GM18870 (cell line): ENCODE measurements around the gene CC2D2A.
"Not testable (repeated sequence)": the region's sequence is repeated elsewhere in the genome, so short reads cannot be mapped to it uniquely, and the experiment has no call there.

ENCODE experiments used
- ATAC-seq: cut with Tn5 transposase; IDR thresholded peaks from one replicate; pipeline ENCODE4 v1.9.1; 2021; ENCODE audit warnings: moderate library complexity; ENCODE audit not compliant: unreplicated experiment

The CC2D2A gene

DNA sequence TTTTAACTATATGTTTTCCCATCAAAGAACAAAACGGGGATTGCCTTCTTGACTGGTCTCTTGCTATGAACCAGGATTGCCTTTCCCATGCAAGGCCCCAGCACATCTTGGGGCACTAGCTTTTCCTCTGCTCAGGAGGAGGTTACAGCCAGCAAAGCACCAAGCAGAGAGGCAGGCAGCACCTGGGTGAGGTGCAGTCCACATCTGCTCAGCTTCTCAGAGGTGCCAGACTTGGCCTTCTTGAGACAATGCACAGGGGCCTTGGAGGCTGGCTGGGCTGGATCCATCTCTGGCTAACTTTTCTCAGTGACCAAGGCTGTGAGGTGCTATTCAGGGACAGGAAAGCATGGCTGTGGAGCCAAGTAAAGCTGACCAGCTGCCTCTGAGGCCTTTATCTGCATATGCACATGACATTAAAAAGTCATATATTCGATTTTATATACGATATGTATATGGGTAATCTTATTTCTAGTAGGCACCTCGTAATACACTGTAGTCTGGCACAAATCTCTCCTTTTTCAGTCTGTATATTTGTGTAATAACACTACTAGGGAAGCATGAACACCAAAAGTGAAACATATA, 86.9 kb downstream of the CC2D2A start:
- ATAC-seq: no peak

GRCh38 chr4:15557786-15558550, 88.3 kb downstream of the CC2D2A start:
- no peak for ATAC-seq

DNA sequence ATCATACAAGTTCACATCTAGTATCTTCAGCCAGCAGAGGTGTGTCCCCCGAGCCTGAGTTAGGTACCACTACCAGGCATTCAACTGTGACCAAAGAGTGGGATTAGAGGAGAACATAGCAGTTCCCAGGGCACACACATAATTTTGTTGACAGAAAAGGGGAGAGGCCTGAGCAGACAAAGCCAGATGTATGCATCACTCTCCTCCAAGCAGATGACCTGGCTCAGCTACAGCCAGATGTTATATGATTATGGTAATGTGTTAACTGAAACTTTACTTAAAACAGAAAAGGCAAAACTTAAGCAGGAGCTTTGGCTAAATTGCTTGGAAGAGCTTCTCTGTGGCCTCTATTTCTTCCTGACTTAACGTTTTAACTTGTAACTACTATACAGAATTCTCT, 88.9 kb downstream of the CC2D2A start:
- ATAC-seq: no peak

DNA sequence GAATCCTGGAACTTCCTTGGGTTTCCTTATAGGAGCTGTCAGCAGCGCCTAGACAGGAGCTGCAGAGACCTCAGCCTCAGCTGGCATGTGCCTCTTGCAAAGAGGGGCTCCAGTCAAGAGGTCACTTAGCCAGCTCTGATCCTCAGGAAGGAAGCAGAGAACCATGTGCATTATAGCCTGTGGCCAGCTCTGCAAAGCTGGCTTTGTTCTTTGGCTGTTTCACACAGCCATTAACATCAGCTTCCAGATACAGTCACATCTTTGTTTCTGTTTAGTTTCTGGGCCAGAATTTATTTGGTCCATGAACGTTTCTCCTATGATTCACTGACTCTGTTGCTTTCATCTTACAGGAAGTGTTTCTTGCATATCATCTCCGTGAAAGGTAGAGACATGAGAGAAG, 92.4 kb downstream of the CC2D2A start:
- ATAC-seq: no peak

DNA sequence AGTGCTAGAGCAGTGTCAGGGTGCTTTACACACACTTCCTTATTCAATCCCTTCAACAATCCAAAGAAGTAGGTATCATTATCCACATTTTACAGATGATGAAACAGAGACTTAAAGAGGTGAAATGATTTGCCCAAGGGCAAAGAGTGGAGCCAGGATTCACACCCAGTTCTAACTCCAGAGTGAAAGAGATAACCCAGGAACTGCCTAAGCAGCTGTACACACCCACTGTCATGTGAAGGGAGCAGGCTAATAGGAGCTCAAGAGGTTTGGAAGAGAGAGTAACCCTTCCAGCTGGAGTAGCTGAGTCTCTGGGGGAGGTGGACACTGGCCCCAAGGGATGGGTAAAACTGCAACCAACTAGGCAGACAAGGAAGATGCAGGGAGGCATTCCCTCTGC, 92.9 kb downstream of the CC2D2A start:
- no peak for ATAC-seq

GRCh38 chr4:15563871-15564270, 94.2 kb downstream of the CC2D2A start:
- no peak for ATAC-seq

- no peak for ATAC-seq
These were observed 99.1 kb downstream of the CC2D2A start for GRCh38 chr4:15568821-15569220.

DNA sequence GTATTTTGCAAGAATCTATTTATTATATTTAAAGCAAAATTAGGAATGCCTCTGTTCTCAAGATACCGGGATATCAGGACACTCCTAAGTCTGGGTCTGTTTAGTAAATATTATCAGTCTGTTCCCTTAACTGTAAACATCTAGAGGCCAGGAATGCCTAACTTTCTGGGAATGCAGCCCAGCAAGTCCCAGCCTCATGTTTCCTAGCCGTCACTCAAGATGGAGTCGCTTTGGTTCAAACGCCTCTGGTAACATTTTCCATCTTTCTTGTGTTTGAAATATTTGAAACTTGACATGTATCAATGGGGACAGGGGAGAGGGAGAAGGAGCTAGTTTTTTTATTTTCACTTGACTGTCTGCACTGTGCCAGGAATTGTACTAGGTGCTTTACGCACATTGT, 100.1 kb downstream of the CC2D2A start:
- ATAC-seq: no peak

- ATAC-seq: no peak
These were observed 106.3 kb downstream of the CC2D2A start for GRCh38 chr4:15575966-15576365.

GRCh38 chr4:15577508-15577907, 107.8 kb downstream of the CC2D2A start:
- no peak for ATAC-seq

DNA sequence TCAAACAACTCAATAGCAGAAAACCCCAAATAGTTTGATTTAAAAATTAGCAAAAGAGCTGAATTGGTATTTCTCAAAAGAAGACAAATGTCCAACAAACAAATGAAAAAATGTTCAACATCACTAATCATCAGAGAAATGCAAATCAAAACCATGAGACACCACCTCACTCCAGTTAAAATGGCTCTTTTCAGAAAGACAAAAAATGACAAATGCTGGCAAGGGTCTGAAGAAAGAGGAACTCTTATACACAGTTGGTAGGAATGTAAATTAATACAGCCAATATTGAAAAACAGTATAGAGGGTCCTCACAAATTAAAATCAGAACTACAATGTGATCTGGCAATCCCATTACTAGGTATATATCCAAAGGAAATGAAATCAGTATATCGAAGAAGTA, 115.1 kb downstream of the CC2D2A start:
- ATAC-seq: no peak

DNA sequence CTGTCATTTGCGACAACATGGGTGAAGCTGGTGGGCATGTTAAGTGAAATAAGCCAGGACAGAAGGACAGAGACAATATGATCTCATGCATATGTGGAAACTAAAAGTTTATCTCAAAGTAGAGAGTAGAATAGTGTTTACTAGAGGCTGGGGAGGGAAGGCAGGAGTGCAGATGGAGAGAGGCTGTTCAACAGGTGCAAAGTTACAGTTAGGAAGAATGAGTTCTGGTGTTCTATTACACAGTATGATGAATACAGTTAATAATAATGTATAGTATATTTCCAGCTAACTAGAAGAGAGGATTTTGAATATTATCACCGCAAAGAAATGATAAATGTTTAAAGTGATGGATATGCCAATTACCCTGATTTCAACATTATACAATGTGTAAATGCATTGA, 115.6 kb downstream of the CC2D2A start:
- no peak for ATAC-seq

- ATAC-seq: no peak
These were observed 116.4 kb downstream of the CC2D2A start for GRCh38 chr4:15586066-15586465.

DNA sequence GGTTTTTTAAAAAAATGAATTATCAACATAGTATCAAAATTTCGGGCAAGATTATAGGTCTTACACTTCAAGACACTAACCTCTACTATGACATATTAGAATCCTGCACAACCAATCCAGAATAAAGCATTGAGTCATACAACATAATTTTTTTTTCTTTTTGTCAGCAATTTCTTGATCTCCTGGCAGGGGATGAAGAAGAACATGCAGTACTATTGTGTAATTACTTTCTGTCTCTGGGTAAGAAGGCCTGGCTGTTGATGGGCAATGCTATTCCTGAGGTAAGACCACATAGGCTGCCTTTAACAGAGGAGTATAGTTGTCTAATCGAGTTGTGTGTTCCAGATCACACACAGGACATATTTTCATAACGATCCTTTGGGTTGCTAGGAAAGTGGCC, 118.0 kb downstream of the CC2D2A start:
- ATAC-seq: no peak

DNA sequence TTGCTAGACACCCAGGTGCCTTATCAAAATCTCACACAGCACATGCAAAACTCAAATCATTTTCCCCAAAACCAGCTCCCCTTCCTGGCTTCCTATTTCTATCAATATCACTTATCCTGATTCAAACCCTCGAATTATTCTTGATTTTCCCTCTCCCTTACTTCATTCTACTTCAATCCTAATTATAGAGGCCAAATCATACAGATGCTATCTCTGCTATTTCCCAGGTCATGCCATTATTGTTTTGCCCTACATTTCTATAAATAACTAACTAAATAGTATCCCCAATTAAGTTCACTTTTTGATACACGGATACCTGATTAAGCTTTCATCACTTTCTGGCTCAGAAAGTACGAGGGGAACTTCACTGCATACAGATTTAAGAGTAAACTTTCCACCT, 123.1 kb downstream of the CC2D2A start:
- no peak for ATAC-seq

DNA sequence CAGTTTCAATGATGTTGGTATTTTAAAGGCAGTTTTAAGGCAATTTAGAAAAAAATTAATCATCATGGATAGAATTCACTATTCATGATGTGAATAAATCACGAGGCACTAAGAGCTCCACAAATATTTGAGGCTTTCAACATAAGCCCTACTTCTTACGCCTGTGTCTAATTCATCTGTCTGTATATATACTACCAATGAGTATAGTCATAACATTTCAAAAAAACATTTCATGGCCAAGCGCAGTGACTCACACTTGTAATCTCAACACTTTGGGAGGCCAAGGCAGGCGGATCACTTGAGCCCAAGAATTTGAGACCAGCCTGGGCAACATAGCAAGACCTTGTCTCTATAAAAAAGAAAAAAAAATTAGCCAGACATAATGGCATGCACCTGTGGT, 129.0 kb downstream of the CC2D2A start:
- no peak for ATAC-seq

DNA sequence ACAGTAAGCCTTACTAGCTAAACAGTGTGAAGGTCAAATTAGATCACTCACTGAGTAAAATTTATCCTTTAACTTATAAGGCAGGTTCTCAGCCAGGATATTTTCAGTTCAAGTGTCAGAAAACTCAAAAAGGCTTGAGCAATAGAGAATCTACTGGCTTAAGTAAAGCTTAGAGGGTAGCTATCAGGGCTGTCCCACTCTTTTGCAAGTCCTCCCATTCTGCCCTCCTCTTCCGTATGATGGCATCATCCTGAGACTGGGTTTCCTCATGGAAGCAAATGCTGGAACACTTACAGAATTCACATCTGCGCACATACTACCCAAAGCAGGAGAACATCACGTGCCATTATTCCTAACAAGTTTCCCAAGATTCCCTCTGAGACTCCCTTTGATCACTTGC, 130.5 kb downstream of the CC2D2A start:
- no peak for ATAC-seq

GRCh38 chr4:15601862-15602261, 132.2 kb downstream of the CC2D2A start:
- no peak for ATAC-seq

GRCh38 chr4:15605537-15605936, 135.9 kb downstream of the CC2D2A start:
- no peak for ATAC-seq

GRCh38 chr4:15610855-15611254, 141.2 kb downstream of the CC2D2A start:
- no peak for ATAC-seq

- no peak for ATAC-seq
These were observed 142.5 kb downstream of the CC2D2A start for GRCh38 chr4:15612136-15612535.

- not testable (repeated sequence) for ATAC-seq
These were observed 145.2 kb downstream of the CC2D2A start for GRCh38 chr4:15614891-15615290.

GRCh38 chr4:15617407-15617806, 147.7 kb downstream of the CC2D2A start:
- ATAC-seq: not testable (repeated sequence)
